ENCODE results near the gene RCAN1. TPM values are rescaled to one million over a fixed set of nuclear protein-coding genes. Genes with fewer than 3 reads are reported as not detected.

Gene RCAN1
- total RNA-seq, 2 experiments from 2014 or later, result 1.1 to 1.5 TPM

- no peaks in the 10 kb centered on the region for H3K4me1 ChIP-seq (ENCODE audit: insufficient read depth, low read length)
- H3K9me3 ChIP-seq (ENCODE audit: control insufficient read depth in 1 of 2, insufficient read depth in 1 of 2, low read length in 2 of 2), result no peaks in the 10 kb centered on the region
- no peak overlapping the region for H3K4me3 ChIP-seq (ENCODE audit: low read length)
- ATAC-seq (ENCODE audit: poor library complexity) (no peak), DNase-seq (no peak)
- ChIA-PET CTCF (no interaction called here), POLR2A (no interaction called here)
- H3K4me3 Mint-ChIP-seq, result no peak overlapping the region
- intact Hi-C loops (cut with DNase I, micrococcal nuclease), result no loop called here
- H3K27me3 ChIP-seq (ENCODE audit: control insufficient read depth in 1 of 2, insufficient read depth in 2 of 2, low read length in 2 of 2), result no peaks in the 10 kb centered on the region
- H3K36me3 Mint-ChIP-seq (ENCODE audit: low read depth), result no peaks in the 10 kb centered on the region
- H3K27me3 Mint-ChIP-seq, result no peaks in the 10 kb centered on the region
- TF ChIP-seq CTCF (IDR thresholded peaks at IDR 0.05), result no peak
- no peaks in the 10 kb centered on the region for H3K36me3 ChIP-seq (ENCODE audit: insufficient read depth, low read length)
- no peaks in the 10 kb centered on the region for H3K9me3 Mint-ChIP-seq
- H3K27ac ChIP-seq (ENCODE audit: low read depth in 1 of 2, low read length in 2 of 2), result no peak overlapping the region
- no peaks in the 10 kb centered on the region for H3K4me1 Mint-ChIP-seq (ENCODE audit: low read depth)
- no peak overlapping the region for H3K27ac Mint-ChIP-seq
Measured at GRCh38 chr21:34597406-34597805, 17.5 kb downstream of the RCAN1 start.

GRCh38 chr21:34596561-34597271, 18.2 kb downstream of the RCAN1 start:
- no peaks in the 10 kb centered on the region for H3K36me3 Mint-ChIP-seq (ENCODE audit: low read depth)
- no peaks in the 10 kb centered on the region for H3K9me3 Mint-ChIP-seq
- no peaks in the 10 kb centered on the region for H3K36me3 ChIP-seq (ENCODE audit: insufficient read depth, low read length)
- H3K9me3 ChIP-seq (ENCODE audit: control insufficient read depth in 1 of 2, insufficient read depth in 1 of 2, low read length in 2 of 2), result no peaks in the 10 kb centered on the region
- ATAC-seq (ENCODE audit: poor library complexity) (no peak), DNase-seq (no peak)
- ChIA-PET POLR2A (no interaction called here), CTCF (no interaction called here)
- intact Hi-C loops (cut with DNase I, micrococcal nuclease), result no loop called here
- no peaks in the 10 kb centered on the region for H3K27me3 ChIP-seq (ENCODE audit: control insufficient read depth in 1 of 2, insufficient read depth in 2 of 2, low read length in 2 of 2)
- H3K4me3 Mint-ChIP-seq, result no peak overlapping the region
- H3K4me1 ChIP-seq (ENCODE audit: insufficient read depth, low read length), result no peaks in the 10 kb centered on the region
- no peak overlapping the region for H3K27ac Mint-ChIP-seq
- H3K4me1 Mint-ChIP-seq (ENCODE audit: low read depth), result no peaks in the 10 kb centered on the region
- no peak for TF ChIP-seq CTCF (IDR thresholded peaks at IDR 0.05)
- H3K4me3 ChIP-seq (ENCODE audit: low read length), result no peak overlapping the region
- no peak overlapping the region for H3K27ac ChIP-seq (ENCODE audit: low read depth in 1 of 2, low read length in 2 of 2)
- no peaks in the 10 kb centered on the region for H3K27me3 Mint-ChIP-seq

- no peaks in the 10 kb centered on the region for H3K27me3 Mint-ChIP-seq
- Histone ChIP-seq H3K9me3 (ENCODE audit: control insufficient read depth in 1 of 2, insufficient read depth in 1 of 2, low read length in 2 of 2) (no peaks in the 10 kb centered on the region), H3K4me3 (ENCODE audit: low read length) (no peak overlapping the region), H3K27me3 (ENCODE audit: control insufficient read depth in 1 of 2, insufficient read depth in 2 of 2, low read length in 2 of 2) (no peaks in the 10 kb centered on the region), H3K36me3 (ENCODE audit: insufficient read depth, low read length) (no peaks in the 10 kb centered on the region), H3K4me1 (ENCODE audit: insufficient read depth, low read length) (peaks cover 2% of the 10 kb centered on the region), H3K27ac (ENCODE audit: low read depth in 1 of 2, low read length in 2 of 2) (no peak overlapping the region)
- DNase-seq, result no peak
- POLR2A ChIA-PET, result no interaction called here
- peaks cover 1% of the 10 kb centered on the region for H3K4me1 Mint-ChIP-seq (ENCODE audit: low read depth)
- no peak overlapping the region for H3K27ac Mint-ChIP-seq
- no peak for TF ChIP-seq CTCF (IDR thresholded peaks at IDR 0.05)
- H3K36me3 Mint-ChIP-seq (ENCODE audit: low read depth), result no peaks in the 10 kb centered on the region
- intact Hi-C loops (cut with DNase I, micrococcal nuclease), result no loop called here
- CTCF ChIA-PET, result no interaction called here
- H3K4me3 Mint-ChIP-seq, result no peak overlapping the region
- no peak for ATAC-seq (ENCODE audit: poor library complexity)
- H3K9me3 Mint-ChIP-seq, result no peaks in the 10 kb centered on the region
Measured at GRCh38 chr21:34595457-34595856, 19.5 kb downstream of the RCAN1 start.

Data from CD4-positive, alpha-beta T cell (primary cell).